ENCODE data around the gene TMEM116.

TMEM116 gene

GRCh38 chr12:111887926-111888745, 124.8 kb downstream of the TMEM116 start:
- DNase-seq = no peak

GRCh38 chr12:111886662-111887545, 126.1 kb downstream of the TMEM116 start:
- no peak for DNase-seq

GRCh38 chr12:111881716-111882115, 131.2 kb downstream of the TMEM116 start:
- no peak for DNase-seq

Data from activated T-cell treated with anti-CD3 and anti-CD28 coated beads for 4 hours (primary cell).